Epithelial cell of esophagus (primary cell): ENCODE results near the gene ZNF175.

Experiments
- DNase-seq: peaks from one replicate; pipeline ENCODE4 v3.0.0; 2010; ENCODE audit warnings: low read depth
- H3K4me3 ChIP-seq: 2 replicates; pipeline ENCODE4 v1.5.1; 2011; ENCODE audit warnings: mild to moderate bottlenecking, low read length, control low read depth
- TF ChIP-seq, protein P1 (sequence below): IDR thresholded peaks from 2 replicates; pipeline ENCODE4 v1.5.1; 2011; ENCODE audit warnings: low read depth, mild to moderate bottlenecking, low read length, control low read depth, inconsistent platforms; ENCODE audit not compliant: insufficient read depth; ENCODE audit errors: missing control alignments

The ZNF175 gene

DNA sequence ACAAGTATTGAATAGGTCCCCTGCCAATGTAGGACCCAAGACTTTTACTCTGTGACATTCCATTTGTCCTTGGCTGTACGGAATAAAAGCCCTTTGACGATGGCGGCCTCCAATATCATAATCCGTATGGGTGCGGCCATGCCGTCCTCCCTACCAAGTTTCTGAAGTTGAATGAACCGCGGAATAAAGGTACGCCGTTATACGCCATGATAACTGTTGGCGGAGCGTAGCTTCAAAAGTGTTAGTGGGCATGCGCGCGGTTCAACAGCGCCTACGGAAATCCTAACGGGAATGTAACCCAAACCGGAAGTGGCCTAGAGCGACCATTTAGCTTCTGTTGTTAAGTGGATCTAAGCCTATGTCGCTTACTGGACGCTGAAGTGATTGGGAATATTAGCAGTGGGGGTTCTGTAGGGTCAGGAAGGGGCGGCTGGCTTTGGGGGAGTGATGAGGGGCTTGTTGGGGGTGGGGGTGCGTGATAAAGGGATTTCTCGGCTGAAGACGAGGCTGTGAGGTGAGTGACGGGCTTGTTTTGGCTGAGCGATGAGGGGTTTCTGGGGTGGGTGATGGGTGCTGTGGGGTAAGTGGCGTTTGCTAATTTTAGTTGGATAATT is at the start of gene ZNF175:
TSS of gene ZNF175 (plus strand) at position 322 of the 614 bp plus-strand sequence. CDS start 2,047 bp downstream, outside the sequence.
- TF ChIP-seq, protein P1, sequence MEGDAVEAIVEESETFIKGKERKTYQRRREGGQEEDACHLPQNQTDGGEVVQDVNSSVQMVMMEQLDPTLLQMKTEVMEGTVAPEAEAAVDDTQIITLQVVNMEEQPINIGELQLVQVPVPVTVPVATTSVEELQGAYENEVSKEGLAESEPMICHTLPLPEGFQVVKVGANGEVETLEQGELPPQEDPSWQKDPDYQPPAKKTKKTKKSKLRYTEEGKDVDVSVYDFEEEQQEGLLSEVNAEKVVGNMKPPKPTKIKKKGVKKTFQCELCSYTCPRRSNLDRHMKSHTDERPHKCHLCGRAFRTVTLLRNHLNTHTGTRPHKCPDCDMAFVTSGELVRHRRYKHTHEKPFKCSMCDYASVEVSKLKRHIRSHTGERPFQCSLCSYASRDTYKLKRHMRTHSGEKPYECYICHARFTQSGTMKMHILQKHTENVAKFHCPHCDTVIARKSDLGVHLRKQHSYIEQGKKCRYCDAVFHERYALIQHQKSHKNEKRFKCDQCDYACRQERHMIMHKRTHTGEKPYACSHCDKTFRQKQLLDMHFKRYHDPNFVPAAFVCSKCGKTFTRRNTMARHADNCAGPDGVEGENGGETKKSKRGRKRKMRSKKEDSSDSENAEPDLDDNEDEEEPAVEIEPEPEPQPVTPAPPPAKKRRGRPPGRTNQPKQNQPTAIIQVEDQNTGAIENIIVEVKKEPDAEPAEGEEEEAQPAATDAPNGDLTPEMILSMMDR, result no peak
- DNase-seq, result peak; percentile 97
- peak within 1 kb of the TSS; percentile 88 for H3K4me3 ChIP-seq

DNA sequence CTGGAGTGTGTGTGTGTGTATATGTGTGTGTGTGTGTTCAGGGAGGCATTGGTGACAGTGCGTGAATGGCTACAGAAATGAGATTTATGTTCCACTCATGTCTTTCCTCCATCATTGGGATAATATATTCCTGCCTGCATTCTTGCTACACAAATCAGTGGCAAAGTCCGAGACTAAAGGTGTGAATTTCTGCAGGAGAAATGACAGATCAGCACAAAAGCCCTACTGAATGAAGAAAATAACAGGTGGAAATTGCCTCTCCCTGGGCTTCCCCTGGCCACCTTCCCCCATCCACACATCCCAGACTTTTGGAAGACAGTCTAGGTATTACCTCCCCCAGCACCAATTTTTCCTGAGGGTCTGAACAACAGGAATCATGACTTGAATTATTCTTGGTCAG is 49.7 kb upstream of the ZNF175 start:
- no peak overlapping the region for H3K4me3 ChIP-seq
- TF ChIP-seq, protein P1, result no peak
- DNase-seq, result no peak

DNA sequence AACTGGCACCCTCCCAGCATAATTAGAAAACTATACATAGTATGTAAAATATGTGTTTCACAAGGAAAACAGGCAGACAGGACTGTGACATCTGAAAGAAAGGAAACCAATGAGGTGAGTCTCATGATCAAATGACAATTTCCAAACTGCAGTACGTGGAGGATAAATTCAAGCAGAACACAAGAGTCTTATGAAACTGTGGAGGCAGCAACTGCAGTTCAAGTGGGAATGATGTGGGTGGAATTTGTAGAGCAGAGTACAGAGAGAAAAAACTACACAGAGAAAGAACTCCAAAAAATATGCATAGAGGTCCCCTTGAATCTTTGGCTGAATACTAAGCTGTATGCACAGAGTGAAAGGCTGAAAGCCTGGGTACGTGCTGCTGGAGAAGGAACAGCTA is 49.3 kb upstream of the ZNF175 start:
- TF ChIP-seq, protein P1, result no peak
- H3K4me3 ChIP-seq, result no peak overlapping the region
- no peak for DNase-seq

DNA sequence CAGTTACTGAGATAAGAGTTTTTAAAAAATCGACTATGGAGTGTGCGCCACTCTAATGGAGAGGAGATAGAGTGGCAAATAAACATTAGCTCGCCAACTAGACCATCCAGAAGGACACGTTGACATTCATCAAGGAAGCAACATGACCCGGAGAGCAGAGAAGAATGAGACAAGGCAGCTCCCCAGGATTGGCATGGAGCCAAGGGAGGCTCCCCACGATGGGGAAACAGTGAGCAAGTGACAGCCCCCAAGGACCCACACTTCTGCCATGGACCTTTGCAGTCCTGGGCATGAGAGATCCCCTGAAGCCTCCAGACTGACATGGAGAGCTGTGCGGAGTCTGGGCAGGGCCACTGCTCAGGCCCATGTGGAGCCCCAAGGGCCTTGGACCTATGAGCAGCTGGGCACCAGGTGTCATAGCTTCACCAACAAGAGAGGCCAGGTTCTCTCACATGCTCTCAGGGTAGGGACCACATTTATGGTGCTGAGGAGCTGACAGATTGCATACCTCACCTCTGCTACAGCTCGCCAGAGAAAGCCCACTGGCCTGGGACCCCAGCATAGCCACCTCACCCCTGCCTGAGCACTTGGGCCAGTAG is 46.3 kb upstream of the ZNF175 start:
- no peak for DNase-seq
- TF ChIP-seq, protein P1, result no peak
- no peak overlapping the region for H3K4me3 ChIP-seq

DNA sequence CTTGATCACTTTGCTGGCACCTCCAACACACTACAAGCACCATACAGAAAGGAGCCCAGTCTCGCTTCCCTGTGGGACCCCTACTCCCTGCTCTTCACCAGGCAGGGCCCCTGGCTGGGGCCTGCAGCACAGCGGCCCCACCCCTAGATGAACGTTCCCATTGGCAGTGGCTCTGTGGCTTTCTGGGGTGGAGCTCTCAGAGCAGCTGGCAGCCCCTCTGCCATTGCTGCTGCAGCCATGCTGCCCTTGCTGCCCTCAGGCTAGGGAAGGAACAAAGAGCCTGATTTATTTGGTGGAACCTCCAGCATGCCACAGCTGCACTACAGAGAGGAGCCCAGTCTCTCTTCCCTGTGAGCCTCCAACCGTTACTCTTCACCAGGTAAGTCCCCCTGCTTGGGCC is 45.4 kb upstream of the ZNF175 start:
- H3K4me3 ChIP-seq, result no peak overlapping the region
- no peak for DNase-seq
- TF ChIP-seq, protein P1, result no peak

DNA sequence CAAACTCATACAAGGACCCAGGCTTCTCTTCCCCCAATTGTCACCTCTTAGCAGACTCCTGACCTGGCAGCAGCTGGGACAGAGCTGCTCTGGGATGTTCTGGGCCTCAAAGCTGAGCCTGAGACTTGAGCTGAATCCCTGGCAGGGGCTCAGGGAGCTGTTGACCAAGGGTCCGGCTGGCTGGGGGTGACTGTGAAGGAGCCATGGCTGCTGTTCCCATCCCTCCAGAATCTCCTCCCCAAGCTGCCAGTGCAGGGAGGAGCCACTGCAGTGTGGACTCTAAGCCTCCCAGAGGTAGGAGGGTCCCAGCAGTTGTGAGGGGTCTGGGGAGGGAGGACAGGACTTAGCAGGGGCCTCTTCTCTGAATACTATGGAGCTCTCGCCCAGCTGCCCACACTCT is 41.8 kb upstream of the ZNF175 start:
- no peak overlapping the region for H3K4me3 ChIP-seq
- TF ChIP-seq, protein P1, result no peak
- DNase-seq, result no peak

DNA sequence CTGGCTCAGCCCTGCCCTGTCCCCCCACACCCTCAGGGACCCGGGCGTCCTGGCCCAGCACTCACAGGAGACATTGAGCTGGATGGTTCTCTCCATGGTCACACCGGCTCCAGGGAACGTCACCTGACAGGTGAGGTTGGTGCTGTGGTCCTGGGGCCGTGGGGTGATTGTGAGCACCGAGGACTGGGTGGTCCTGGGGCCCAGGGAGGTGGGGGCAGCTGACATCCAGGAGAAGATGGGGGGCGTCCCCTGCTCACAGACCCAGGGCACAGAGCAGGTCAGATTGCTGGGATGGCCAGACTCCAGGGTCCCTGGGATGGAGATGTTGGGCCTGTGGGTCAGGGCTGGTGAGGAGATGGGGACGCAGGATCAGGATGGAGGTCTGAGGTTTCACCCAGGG is 40.5 kb upstream of the ZNF175 start:
- no peak overlapping the region for H3K4me3 ChIP-seq
- TF ChIP-seq, protein P1, result no peak
- DNase-seq, result no peak
